ENCODE results near the gene TOMT.

The TOMT gene

GRCh38 chr11:72066855-72067254, 38.9 kb upstream of the TOMT start:
- no peak overlapping the region for H3K27ac ChIP-seq (ENCODE audit: low read depth, low read length, poor library complexity, severe bottlenecking)
- H3K27me3 ChIP-seq (ENCODE audit: insufficient read depth, low read length), result no peaks in the 10 kb centered on the region
- peaks cover 34% of the 10 kb centered on the region for H3K4me1 ChIP-seq (ENCODE audit: insufficient read depth, low read length, severe bottlenecking)
- no peaks in the 10 kb centered on the region for H4K20me1 ChIP-seq (ENCODE audit: insufficient read depth, low read length)
- no peak overlapping the region for H2AFZ ChIP-seq (ENCODE audit: low read length)
- no peak overlapping the region for H3K9ac ChIP-seq (ENCODE audit: low read length)
- H3F3A ChIP-seq (ENCODE audit: insufficient read depth, low read length), result no peaks in the 10 kb centered on the region
- H3K36me3 ChIP-seq (ENCODE audit: insufficient read depth, low read length), result peaks cover 41% of the 10 kb centered on the region
- no peaks in the 10 kb centered on the region for H3K9me2 ChIP-seq (ENCODE audit: low read depth, low read length)
- no peak overlapping the region for H3K4me3 ChIP-seq (ENCODE audit: low read depth, low read length, poor library complexity, severe bottlenecking)
- H3K4me2 ChIP-seq (ENCODE audit: low read length), result no peak overlapping the region
- peaks cover 50% of the 10 kb centered on the region for H3K79me2 ChIP-seq (ENCODE audit: insufficient read depth, low read length)
- no peak for TF ChIP-seq EZH2 (IDR thresholded peaks at IDR 0.05; ENCODE audit: borderline replicate concordance, low read length)
- TF ChIP-seq, protein P1, sequence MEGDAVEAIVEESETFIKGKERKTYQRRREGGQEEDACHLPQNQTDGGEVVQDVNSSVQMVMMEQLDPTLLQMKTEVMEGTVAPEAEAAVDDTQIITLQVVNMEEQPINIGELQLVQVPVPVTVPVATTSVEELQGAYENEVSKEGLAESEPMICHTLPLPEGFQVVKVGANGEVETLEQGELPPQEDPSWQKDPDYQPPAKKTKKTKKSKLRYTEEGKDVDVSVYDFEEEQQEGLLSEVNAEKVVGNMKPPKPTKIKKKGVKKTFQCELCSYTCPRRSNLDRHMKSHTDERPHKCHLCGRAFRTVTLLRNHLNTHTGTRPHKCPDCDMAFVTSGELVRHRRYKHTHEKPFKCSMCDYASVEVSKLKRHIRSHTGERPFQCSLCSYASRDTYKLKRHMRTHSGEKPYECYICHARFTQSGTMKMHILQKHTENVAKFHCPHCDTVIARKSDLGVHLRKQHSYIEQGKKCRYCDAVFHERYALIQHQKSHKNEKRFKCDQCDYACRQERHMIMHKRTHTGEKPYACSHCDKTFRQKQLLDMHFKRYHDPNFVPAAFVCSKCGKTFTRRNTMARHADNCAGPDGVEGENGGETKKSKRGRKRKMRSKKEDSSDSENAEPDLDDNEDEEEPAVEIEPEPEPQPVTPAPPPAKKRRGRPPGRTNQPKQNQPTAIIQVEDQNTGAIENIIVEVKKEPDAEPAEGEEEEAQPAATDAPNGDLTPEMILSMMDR (IDR thresholded peaks at IDR 0.05; ENCODE audit: low read length), result no peak
- H3K9me3 ChIP-seq (ENCODE audit: low read length), result no peaks in the 10 kb centered on the region

- Histone ChIP-seq H3K27me3 (ENCODE audit: insufficient read depth, low read length) (no peaks in the 10 kb centered on the region), H3K79me2 (ENCODE audit: insufficient read depth, low read length) (peaks cover 54% of the 10 kb centered on the region), H3K9me3 (ENCODE audit: low read length) (no peaks in the 10 kb centered on the region), H4K20me1 (ENCODE audit: insufficient read depth, low read length) (no peaks in the 10 kb centered on the region), H3K27ac (ENCODE audit: low read depth, low read length, poor library complexity, severe bottlenecking) (no peak overlapping the region), H2AFZ (ENCODE audit: low read length) (no peak overlapping the region), H3K4me1 (ENCODE audit: insufficient read depth, low read length, severe bottlenecking) (peaks cover 34% of the 10 kb centered on the region), H3F3A (ENCODE audit: insufficient read depth, low read length) (no peaks in the 10 kb centered on the region), H3K9me2 (ENCODE audit: low read depth, low read length) (no peaks in the 10 kb centered on the region), H3K4me2 (ENCODE audit: low read length) (no peak overlapping the region), H3K36me3 (ENCODE audit: insufficient read depth, low read length) (peaks cover 41% of the 10 kb centered on the region), H3K4me3 (ENCODE audit: low read depth, low read length, poor library complexity, severe bottlenecking) (no peak overlapping the region), H3K9ac (ENCODE audit: low read length) (no peak overlapping the region)
- TF ChIP-seq, protein P1 (IDR thresholded peaks at IDR 0.05; ENCODE audit: low read length), result no peak
- TF ChIP-seq EZH2 (IDR thresholded peaks at IDR 0.05; ENCODE audit: borderline replicate concordance, low read length), result no peak
Observed at GRCh38 chr11:72067266-72067665, 38.5 kb upstream of the TOMT start.

GRCh38 chr11:72067676-72068075, 38.0 kb upstream of the TOMT start:
- Histone ChIP-seq H3K9me2 (ENCODE audit: low read depth, low read length) (no peaks in the 10 kb centered on the region), H3K4me1 (ENCODE audit: insufficient read depth, low read length, severe bottlenecking) (peaks cover 37% of the 10 kb centered on the region), H3K27me3 (ENCODE audit: insufficient read depth, low read length) (no peaks in the 10 kb centered on the region), H3K9me3 (ENCODE audit: low read length) (no peaks in the 10 kb centered on the region), H3K4me2 (ENCODE audit: low read length) (no peak overlapping the region), H3K9ac (ENCODE audit: low read length) (no peak overlapping the region), H3F3A (ENCODE audit: insufficient read depth, low read length) (no peaks in the 10 kb centered on the region), H2AFZ (ENCODE audit: low read length) (no peak overlapping the region), H3K27ac (ENCODE audit: low read depth, low read length, poor library complexity, severe bottlenecking) (no peak overlapping the region), H4K20me1 (ENCODE audit: insufficient read depth, low read length) (no peaks in the 10 kb centered on the region), H3K4me3 (ENCODE audit: low read depth, low read length, poor library complexity, severe bottlenecking) (no peak overlapping the region), H3K36me3 (ENCODE audit: insufficient read depth, low read length) (peaks cover 41% of the 10 kb centered on the region), H3K79me2 (ENCODE audit: insufficient read depth, low read length) (peaks cover 58% of the 10 kb centered on the region)
- no peak for TF ChIP-seq EZH2 (IDR thresholded peaks at IDR 0.05; ENCODE audit: borderline replicate concordance, low read length)
- TF ChIP-seq, protein P1 (IDR thresholded peaks at IDR 0.05; ENCODE audit: low read length), result no peak

All from OCI-LY1 (cell line).